GM21390 (cell line): ENCODE data around the gene FERMT3.

ENCODE experiments used
- ATAC-seq: cut with Tn5 transposase; IDR thresholded peaks from one replicate; pipeline ENCODE4 v1.9.1; 2021; ENCODE audit not compliant: unreplicated experiment

FERMT3 gene

GRCh38 chr11:64219354-64219684, 12.8 kb downstream of the FERMT3 start:
- ATAC-seq, result no peak

GRCh38 chr11:64219755-64220154, 13.2 kb downstream of the FERMT3 start:
- no peak for ATAC-seq

GRCh38 chr11:64220271-64220670, 13.8 kb downstream of the FERMT3 start:
- ATAC-seq, result no peak

GRCh38 chr11:64220798-64221197, 14.3 kb downstream of the FERMT3 start:
- ATAC-seq, result no peak

GRCh38 chr11:64222651-64223000, 16.1 kb downstream of the FERMT3 start:
- no peak for ATAC-seq

GRCh38 chr11:64223001-64223651, 16.6 kb downstream of the FERMT3 start:
- no peak for ATAC-seq

GRCh38 chr11:64224151-64224890, 17.8 kb downstream of the FERMT3 start:
- no peak for ATAC-seq

- no peak for ATAC-seq
Measured at GRCh38 chr11:64224891-64225607, 18.5 kb downstream of the FERMT3 start.

- ATAC-seq, result peak; percentile 44
Measured at GRCh38 chr11:64225608-64226506, 19.3 kb downstream of the FERMT3 start, which contains the start of the genes NUDT22 and TRPT1. Gene NUDT22, plus strand, starts transcription at chr11:64226274. Its CDS starts 379 bp downstream, at chr11:64226653. Gene TRPT1, minus strand, starts transcription at chr11:64226186. Its CDS starts 326 bp downstream, at chr11:64225860.

- ATAC-seq, result peak; percentile 26
Measured at GRCh38 chr11:64226507-64227051, 20.1 kb downstream of the FERMT3 start.

- ATAC-seq, result no peak
Measured at GRCh38 chr11:64227405-64227956, 21.0 kb downstream of the FERMT3 start.

- ATAC-seq, result no peak
Measured at GRCh38 chr11:64229090-64229743, 22.7 kb downstream of the FERMT3 start.

GRCh38 chr11:64229744-64230170, 23.2 kb downstream of the FERMT3 start:
- no peak for ATAC-seq

- ATAC-seq, result peak; percentile 38
Measured at GRCh38 chr11:64230171-64230984, 23.9 kb downstream of the FERMT3 start, which contains the start of gene DNAJC4. Gene DNAJC4, plus strand, starts transcription at chr11:64230548. Its CDS starts 307 bp downstream, at chr11:64230855.

- no peak for ATAC-seq
Measured at GRCh38 chr11:64230985-64231365, 24.5 kb downstream of the FERMT3 start.

- ATAC-seq, result no peak
Measured at GRCh38 chr11:64231546-64231945, 25.0 kb downstream of the FERMT3 start.

- ATAC-seq, result no peak
Measured at GRCh38 chr11:64232182-64232966, 25.9 kb downstream of the FERMT3 start.

- no peak for ATAC-seq
Measured at GRCh38 chr11:64232967-64233315, 26.4 kb downstream of the FERMT3 start.
